ENCODE data around the gene ASMTL. TPM values are rescaled to one million over a fixed set of nuclear protein-coding genes. Genes with fewer than 3 reads are reported as not detected.
A peak's percentile ranks its signal among the peaks of the same experiment; 100 is the strongest.

Gene ASMTL
- total and polyA plus RNA-seq, 2 of the 13 experiments (the other 11 are each of a cell fraction or from before 2014, with no cell fraction given): 5.6 to 16.3 TPM

- TF ChIP-seq TBX2 (CRISPR knock-in tag; IDR thresholded peaks at IDR 0.05; ENCODE audit: borderline replicate concordance) (no peak), SP4 (CRISPR knock-in tag; IDR thresholded peaks at IDR 0.05) (no peak), NONO (IDR thresholded peaks at IDR 0.05) (no peak), NONO (CRISPR knock-in tag; conservative IDR thresholded peaks at IDR 0.05) (no peak), ZMAT3 (CRISPR knock-in tag; conservative IDR thresholded peaks at IDR 0.05) (no peak), RERE (CRISPR knock-in tag; IDR thresholded peaks at IDR 0.05; ENCODE audit: low read depth) (no peak), MYNN (CRISPR knock-in tag; IDR thresholded peaks at IDR 0.05; ENCODE audit: low read depth) (no peak), SMC3 (IDR thresholded peaks at IDR 0.05; ENCODE audit: low read length) (peak; percentile 32; the same call in 1 of the 2 replicates), XRCC5 (optimal IDR thresholded peaks at IDR 0.05; ENCODE audit: low read length) (peak; percentile 20), THYN1 (CRISPR knock-in tag; IDR thresholded peaks at IDR 0.05; ENCODE audit: borderline replicate concordance, low read depth) (no peak), PHB2 (IDR thresholded peaks at IDR 0.05; ENCODE audit: partially characterized antibody) (no peak), ZBTB20 (CRISPR knock-in tag; IDR thresholded peaks at IDR 0.05; ENCODE audit: borderline replicate concordance, low read depth) (peak; percentile 20; the same call in 1 of the 2 replicates), SMARCE1 (IDR thresholded peaks at IDR 0.05; ENCODE audit: borderline replicate concordance) (no peak), SMAD3 (CRISPR knock-in tag; IDR thresholded peaks at IDR 0.05) (peak; percentile 24; the same call in 1 of the 2 replicates), FOSL2 (CRISPR knock-in tag; IDR thresholded peaks at IDR 0.05) (peak; percentile 75), HDAC1 (CRISPR knock-in tag; IDR thresholded peaks at IDR 0.05) (peak; percentile 76), MYC (CRISPR knock-in tag; IDR thresholded peaks at IDR 0.05; ENCODE audit: borderline replicate concordance) (peak; percentile 37; the same call in 1 of the 2 replicates), TOE1 (CRISPR knock-in tag; IDR thresholded peaks at IDR 0.05) (no peak), ZNF607 (CRISPR knock-in tag; IDR thresholded peaks at IDR 0.05; ENCODE audit: borderline replicate concordance) (no peak), HNF1B (CRISPR knock-in tag; IDR thresholded peaks at IDR 0.05) (peak; percentile 16; the same call in 1 of the 2 replicates), ZNF557 (CRISPR knock-in tag; IDR thresholded peaks at IDR 0.05) (no peak), SYNCRIP (IDR thresholded peaks at IDR 0.05; ENCODE audit: insufficient read depth, low read depth, low read length) (no peak), NFIC (IDR thresholded peaks at IDR 0.05; ENCODE audit: low read length) (no peak), KDM5B (CRISPR knock-in tag; IDR thresholded peaks at IDR 0.05; ENCODE audit: borderline replicate concordance) (0 out of 2 replicates have a peak, but pooled peaks have one; percentile 44)
These were observed 29.2 kb upstream of the ASMTL start (continued) for GRCh38 chrX:1481636-1482529.
